A673 (cell line): ENCODE measurements around the gene CFAP157. TPM values are rescaled to one million over a fixed set of nuclear protein-coding genes. Genes with fewer than 3 reads are reported as not detected.

Experiments
- BruUV-seq: library from RNA; stranded (reverse); fragments of 400-500 nt; replicated peaks from 2 replicates; lab custom pipeline; 2021; lab: Mats Ljungman, UMichigan
- CTCF ChIA-PET: fragments of 300-600 bp; sonication (Branson Sonifier 250); formaldehyde crosslinking; loops from one replicate; lab custom pipeline; 2022; ENCODE audit warnings: antibody characterized with exemption; lab: Charles Lee
- POLR2A ChIA-PET: fragments of 300-600 bp; sonication (Branson Sonifier 250); formaldehyde crosslinking; loops from one replicate; lab custom pipeline; 2022; ENCODE audit warnings: antibody characterized with exemption; ENCODE audit not compliant: low non-redundant PET; lab: Charles Lee
- DNase-seq: peaks from one replicate; pipeline ENCODE4 v3.0.0-alpha.2; 2015; ENCODE audit warnings: low spot score
- H3K27ac ChIP-seq: fragments of 200-600 bp; sonication (generic); 2 replicates; pipeline ENCODE4 v1.5.1; 2016; ENCODE audit warnings: mixed run types, low read depth, mild to moderate bottlenecking, mixed read lengths, antibody characterized with exemption, low read length; ENCODE audit not compliant: poor library complexity, severe bottlenecking
- H3K27me3 ChIP-seq: fragments of 200-600 bp; sonication (generic); replicated peaks from 2 replicates; pipeline ENCODE4 v1.6.1; 2017; ENCODE audit warnings: mixed run types, low read depth, mild to moderate bottlenecking, mixed read lengths, antibody characterized with exemption, low read length; ENCODE audit not compliant: insufficient read depth, poor library complexity
- H3K36me3 ChIP-seq: fragments of 200-600 bp; sonication (generic); 2 replicates; pipeline ENCODE4 v1.6.1; 2016; ENCODE audit warnings: mixed run types, mild to moderate bottlenecking, mixed read lengths, antibody characterized with exemption, low read length; ENCODE audit not compliant: insufficient read depth, poor library complexity, severe bottlenecking
- H3K4me1 ChIP-seq: fragments of 200-600 bp; sonication (generic); 2 replicates; pipeline ENCODE4 v1.6.1; 2017; ENCODE audit warnings: mixed run types, mild to moderate bottlenecking, mixed read lengths, antibody characterized with exemption, low read length; ENCODE audit not compliant: insufficient read depth, poor library complexity, severe bottlenecking
- H3K4me3 ChIP-seq: fragments of 200-600 bp; sonication (generic); 2 replicates; pipeline ENCODE4 v1.5.1; 2016; ENCODE audit warnings: low read depth, mixed run types, mild to moderate bottlenecking, mixed read lengths, low read length; ENCODE audit not compliant: poor library complexity, severe bottlenecking
- H3K9me3 ChIP-seq: fragments of 200-600 bp; sonication (generic); 2 replicates; pipeline ENCODE4 v1.6.1; 2016; ENCODE audit warnings: mixed run types, low read depth, mild to moderate bottlenecking, mixed read lengths, antibody characterized with exemption, low read length; ENCODE audit not compliant: poor library complexity, severe bottlenecking
- EZH2 ChIP-seq: fragments of 200-600 bp; sonication (generic); IDR thresholded peaks from 2 replicates; pipeline ENCODE4 v1.6.1; 2017; ENCODE audit warnings: borderline replicate concordance, low read depth, mild to moderate bottlenecking, mixed read lengths, antibody characterized with exemption, low read length; ENCODE audit not compliant: poor library complexity, severe bottlenecking
- intact Hi-C: fragments of 100-400 bp; cut with micrococcal nuclease; formaldehyde crosslinking; loops from one replicate; pipeline ENCODE4 v1.10.0; 2022; ENCODE audit not compliant: unreplicated experiment
- total RNA-seq: library from RNA; stranded (reverse); gene quantifications from 2 replicates; pipeline ENCODE4 v1.2.3, GENCODE V29; 2021
- TF ChIP-seq, protein P1 (sequence below): fragments of 300-800, 200-600 bp; sonication (generic); conservative IDR thresholded peaks from 2 replicates; pipeline ENCODE4 v1.5.1; 2017; ENCODE audit warnings: low read depth, mild to moderate bottlenecking, antibody characterized with exemption, low read length, moderate library complexity, mixed read lengths

CFAP157 gene
- total RNA-seq, 1 experiment from 2014 or later: not detected

- intact Hi-C loops: no loop called here
- BruUV-seq: no TSS peak
Measured at GRCh38 chr9:127715470-127716337, 8.9 kb downstream of the CFAP157 start, which contains the start of the genes PTRH1 and TTC16. TSS of gene PTRH1 (minus strand) at chr9:127715663. CDS start at chr9:127715639, 24 bp downstream. TSS of gene TTC16 (plus strand) at chr9:127716079. CDS start at chr9:127716146, 67 bp downstream.

DNA sequence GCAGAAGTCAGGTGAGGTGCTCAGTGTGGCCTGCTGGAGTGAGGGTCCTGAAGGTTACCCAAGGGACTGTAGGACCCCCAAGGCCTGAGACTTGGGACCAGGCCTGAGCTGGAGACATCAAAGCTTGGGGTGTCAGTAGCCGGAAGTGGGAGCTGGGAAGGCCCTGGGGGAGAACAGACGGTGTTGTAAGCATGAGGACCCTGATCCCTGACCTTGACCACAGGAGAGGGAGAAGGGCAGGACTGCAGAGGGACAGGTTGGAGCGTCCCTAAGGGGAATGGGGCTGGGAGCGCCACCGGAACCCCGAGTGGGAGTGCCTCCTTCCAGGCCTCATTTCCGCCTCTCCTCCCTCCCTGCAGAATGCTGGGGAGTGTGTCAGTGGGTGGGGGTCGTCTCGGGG, 9.6 kb downstream of the CFAP157 start:
- H3K27me3 ChIP-seq: no peaks in the 10 kb centered on the region
- H3K9me3 ChIP-seq: no peaks in the 10 kb centered on the region
- no peak for DNase-seq
- BruUV-seq: no TSS peak
- H3K4me1 ChIP-seq: no peaks in the 10 kb centered on the region
- peak overlapping the region; percentile 65 for H3K27ac ChIP-seq
- TF ChIP-seq, protein P1, sequence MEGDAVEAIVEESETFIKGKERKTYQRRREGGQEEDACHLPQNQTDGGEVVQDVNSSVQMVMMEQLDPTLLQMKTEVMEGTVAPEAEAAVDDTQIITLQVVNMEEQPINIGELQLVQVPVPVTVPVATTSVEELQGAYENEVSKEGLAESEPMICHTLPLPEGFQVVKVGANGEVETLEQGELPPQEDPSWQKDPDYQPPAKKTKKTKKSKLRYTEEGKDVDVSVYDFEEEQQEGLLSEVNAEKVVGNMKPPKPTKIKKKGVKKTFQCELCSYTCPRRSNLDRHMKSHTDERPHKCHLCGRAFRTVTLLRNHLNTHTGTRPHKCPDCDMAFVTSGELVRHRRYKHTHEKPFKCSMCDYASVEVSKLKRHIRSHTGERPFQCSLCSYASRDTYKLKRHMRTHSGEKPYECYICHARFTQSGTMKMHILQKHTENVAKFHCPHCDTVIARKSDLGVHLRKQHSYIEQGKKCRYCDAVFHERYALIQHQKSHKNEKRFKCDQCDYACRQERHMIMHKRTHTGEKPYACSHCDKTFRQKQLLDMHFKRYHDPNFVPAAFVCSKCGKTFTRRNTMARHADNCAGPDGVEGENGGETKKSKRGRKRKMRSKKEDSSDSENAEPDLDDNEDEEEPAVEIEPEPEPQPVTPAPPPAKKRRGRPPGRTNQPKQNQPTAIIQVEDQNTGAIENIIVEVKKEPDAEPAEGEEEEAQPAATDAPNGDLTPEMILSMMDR: no peak
- CTCF ChIA-PET: interaction anchor here (0.5 kb wide), 1 partner anchor 141 kb away, joined by 3 read pairs; no protein-coding TSS in a partner anchor
- peak overlapping the region; percentile 66 for H3K4me3 ChIP-seq
- intact Hi-C loops: no loop called here
- no peaks in the 10 kb centered on the region for H3K36me3 ChIP-seq
- POLR2A ChIA-PET: no interaction called here

More at GRCh38 chr9:127715470-127716337, 8.9 kb downstream of the CFAP157 start, which contains the start of the genes PTRH1 and TTC16:
- H3K4me1 ChIP-seq: no peaks in the 10 kb centered on the region
- H3K9me3 ChIP-seq: no peaks in the 10 kb centered on the region
- TF ChIP-seq, protein P1: no peak
- TF ChIP-seq EZH2: no peak
- H3K27me3 ChIP-seq: no peaks in the 10 kb centered on the region
- H3K4me3 ChIP-seq: peak within 1 kb of the TSS; percentile 66
- H3K27ac ChIP-seq: peak within 1 kb of the TSS; percentile 65
- H3K36me3 ChIP-seq: no peaks in the 10 kb centered on the region
- peak; percentile 98 for DNase-seq
- POLR2A ChIA-PET: no interaction called here
- CTCF ChIA-PET: interaction anchor here (1.4 kb wide), 1 partner anchor 19 kb away, joined by 5 read pairs; the partner anchor contains the start of gene TOR2A

GRCh38 chr9:127717766-127718165, 11.0 kb downstream of the CFAP157 start:
- Histone ChIP-seq H3K4me3 (no peak overlapping the region), H3K27me3 (no peaks in the 10 kb centered on the region), H3K27ac (no peak overlapping the region), H3K4me1 (no peaks in the 10 kb centered on the region), H3K9me3 (no peaks in the 10 kb centered on the region), H3K36me3 (no peaks in the 10 kb centered on the region)
- CTCF ChIA-PET: no interaction called here
- BruUV-seq: no TSS peak
- POLR2A ChIA-PET: no interaction called here
- TF ChIP-seq, protein P1: no peak
- TF ChIP-seq EZH2: no peak
- intact Hi-C loops: no loop called here
- DNase-seq: no peak
